GM19035 (cell line): ENCODE data around the gene MTARC2.

Experiments
- ATAC-seq: cut with Tn5 transposase; IDR thresholded peaks from one replicate; pipeline ENCODE4 v1.9.1; 2021; ENCODE audit not compliant: unreplicated experiment

Gene MTARC2

GRCh38 chr1:220824031-220824989 is 76.2 kb downstream of the MTARC2 start:
- no peak for ATAC-seq

- ATAC-seq = no peak
Observed at GRCh38 chr1:220825819-220826551, 77.9 kb downstream of the MTARC2 start.

- no peak for ATAC-seq
Observed at GRCh38 chr1:220826729-220827128, 78.6 kb downstream of the MTARC2 start.

GRCh38 chr1:220827445-220828178 is 79.5 kb downstream of the MTARC2 start:
- no peak for ATAC-seq

- ATAC-seq = no peak
Observed at GRCh38 chr1:220828179-220828490, 80.0 kb downstream of the MTARC2 start.

- no peak for ATAC-seq
Observed at GRCh38 chr1:220828950-220829586, 80.9 kb downstream of the MTARC2 start.

- no peak for ATAC-seq
Observed at GRCh38 chr1:220833436-220833835, 85.3 kb downstream of the MTARC2 start.
